ENCODE data around the gene TMEM120B.

TMEM120B gene

GRCh38 chr12:121791671-121792551 lies 79.4 kb downstream of the TMEM120B start:
- Histone ChIP-seq H3K9ac (ENCODE audit: low read length) (no peak overlapping the region), H2BK120ac (ENCODE audit: low read depth, low read length) (no peak overlapping the region), H3K27ac (ENCODE audit: low read length, poor library complexity, severe bottlenecking) (no peak overlapping the region), H3K9me3 (ENCODE audit: control insufficient read depth, low read length) (no peaks in the 10 kb centered on the region), H4K91ac (ENCODE audit: low read length) (no peak overlapping the region), H2AFZ (ENCODE audit: low read depth, low read length) (no peak overlapping the region), H2BK15ac (ENCODE audit: low read depth, poor library complexity, severe bottlenecking) (peak overlapping the region; percentile 6), H3K14ac (ENCODE audit: low read length in 2 of 2) (no peak overlapping the region), H3K4ac (ENCODE audit: low read depth in 1 of 2, low read length in 2 of 2) (no peak overlapping the region), H3K4me2 (ENCODE audit: low read length, poor library complexity, severe bottlenecking) (peak overlapping the region; percentile 88), H4K8ac (ENCODE audit: low read length) (no peak overlapping the region), H2AK5ac (ENCODE audit: low read length, severe bottlenecking) (peak overlapping the region; percentile 40), H3K4me3 (ENCODE audit: insufficient read depth in 1 of 2, low read depth in 1 of 2, low read length in 2 of 2) (no peak overlapping the region), H3K36me3 (ENCODE audit: control insufficient read depth in 1 of 2, insufficient read depth in 2 of 2, low read depth in 1 of 2, low read length in 2 of 2) (peaks cover 7 to 44% of the 10 kb centered on the region in 2 experiments), H2BK12ac (ENCODE audit: low read length in 2 of 2) (no peak overlapping the region), H3K4me1 (ENCODE audit: control insufficient read depth, insufficient read depth, low read depth, low read length) (peaks cover 67% of the 10 kb centered on the region), H3K18ac (ENCODE audit: low read depth in 1 of 2, low read length in 2 of 2) (no peak overlapping the region), H3K23ac (ENCODE audit: low read length in 2 of 2) (no peak overlapping the region), H3K79me1 (replicated peaks; ENCODE audit: low read length, poor library complexity, severe bottlenecking) (peaks cover 34% of the 10 kb centered on the region), H2BK5ac (ENCODE audit: low read depth, low read length, poor library complexity, severe bottlenecking) (no peak overlapping the region), H3K27me3 (ENCODE audit: control insufficient read depth in 1 of 2, insufficient read depth in 1 of 2, low read length in 2 of 2) (no peaks in the 10 kb centered on the region)
- WGBS, result 89% methylated on average over 14 of the region's 14 CpGs
- DNase-seq, result no peak

DNA sequence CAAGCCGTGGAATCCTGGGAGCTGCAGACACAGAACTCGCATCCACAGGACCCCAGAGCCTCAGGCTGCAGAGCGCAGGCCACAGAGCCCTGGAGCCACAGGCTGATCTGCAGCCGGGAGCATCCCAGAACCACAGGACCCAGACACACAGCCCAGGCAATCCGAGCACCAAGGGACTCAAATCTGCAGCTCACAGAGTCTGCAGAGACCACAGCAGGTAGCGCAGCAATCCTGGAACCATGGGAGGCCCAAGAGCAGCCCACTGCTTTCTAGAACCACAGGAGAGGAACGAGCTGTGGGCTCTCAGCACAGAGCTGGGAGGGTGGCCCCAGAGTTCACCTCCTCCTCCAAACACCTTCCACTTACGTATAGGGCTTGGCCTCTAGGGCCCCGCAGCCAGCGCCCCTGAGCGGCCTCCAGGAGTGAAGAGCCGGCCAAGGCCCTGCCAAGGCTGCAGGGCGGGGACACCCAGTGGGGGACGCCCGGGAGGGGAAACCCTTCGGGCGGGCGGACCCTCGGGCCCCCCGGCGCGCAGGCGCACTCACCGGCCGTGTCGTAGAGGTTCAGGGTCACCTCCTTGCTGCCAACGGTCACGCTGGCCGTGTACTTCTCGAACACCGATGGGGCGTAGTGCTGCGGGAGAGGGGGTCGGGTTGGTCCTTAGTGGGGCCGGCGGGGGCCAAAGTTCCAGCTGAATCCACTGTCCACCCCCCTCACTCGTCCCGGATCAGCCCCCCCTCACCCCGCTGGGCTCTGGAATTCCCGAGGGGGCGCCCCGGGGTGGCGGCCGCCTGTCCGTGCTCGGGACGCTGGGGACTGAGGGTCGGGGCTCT lies 80.3 kb downstream of the TMEM120B start:
- peak overlapping the region; percentile 79 for H4K91ac ChIP-seq (ENCODE audit: low read length)
- H3K9ac ChIP-seq (ENCODE audit: low read length), result peak overlapping the region; percentile 99
- no peaks in the 10 kb centered on the region for H3K9me3 ChIP-seq (ENCODE audit: control insufficient read depth, low read length)
- H3K27ac ChIP-seq (ENCODE audit: low read length, poor library complexity, severe bottlenecking), result peak overlapping the region; percentile 14
- H3K36me3 ChIP-seq (ENCODE audit: control insufficient read depth in 1 of 2, insufficient read depth in 2 of 2, low read depth in 1 of 2, low read length in 2 of 2), result peaks cover 7 to 46% of the 10 kb centered on the region in 2 experiments
- peaks cover 33% of the 10 kb centered on the region for H3K79me1 ChIP-seq (replicated peaks; ENCODE audit: low read length, poor library complexity, severe bottlenecking)
- peak overlapping the region; percentile 75 to 78 for H3K4me3 ChIP-seq (ENCODE audit: insufficient read depth in 1 of 2, low read depth in 1 of 2, low read length in 2 of 2)
- peaks cover 73% of the 10 kb centered on the region for H3K4me1 ChIP-seq (ENCODE audit: control insufficient read depth, insufficient read depth, low read depth, low read length)
- H2BK12ac ChIP-seq (ENCODE audit: low read length in 2 of 2), result peak overlapping the region in 1 of 2 experiments; percentile 47
- H3K23ac ChIP-seq (ENCODE audit: low read length in 2 of 2), result peak overlapping the region in 1 of 2 experiments; percentile 77
- no peak overlapping the region for H2BK120ac ChIP-seq (ENCODE audit: low read depth, low read length)
- H3K18ac ChIP-seq (ENCODE audit: low read depth in 1 of 2, low read length in 2 of 2), result peak overlapping the region; percentile 16 to 94
- peak overlapping the region in 1 of 2 experiments; percentile 69 for H3K14ac ChIP-seq (ENCODE audit: low read length in 2 of 2)
- H2AK5ac ChIP-seq (ENCODE audit: low read length, severe bottlenecking), result no peak overlapping the region
- peak overlapping the region; percentile 15 to 90 for H3K4ac ChIP-seq (ENCODE audit: low read depth in 1 of 2, low read length in 2 of 2)
- H2AFZ ChIP-seq (ENCODE audit: low read depth, low read length), result peak overlapping the region; percentile 81
- peak overlapping the region; percentile 88 for H3K4me2 ChIP-seq (ENCODE audit: low read length, poor library complexity, severe bottlenecking)
- H4K8ac ChIP-seq (ENCODE audit: low read length), result peak overlapping the region; percentile 76
- H2BK15ac ChIP-seq (ENCODE audit: low read depth, poor library complexity, severe bottlenecking), result no peak overlapping the region
- H2BK5ac ChIP-seq (ENCODE audit: low read depth, low read length, poor library complexity, severe bottlenecking), result no peak overlapping the region
- WGBS, result 23% methylated on average over 27 of the region's 48 CpGs
- no peaks in the 10 kb centered on the region for H3K27me3 ChIP-seq (ENCODE audit: control insufficient read depth in 1 of 2, insufficient read depth in 1 of 2, low read length in 2 of 2)
- DNase-seq, result peak; percentile 31

- Histone ChIP-seq H2BK15ac (ENCODE audit: low read depth, poor library complexity, severe bottlenecking) (no peak within 1 kb of the TSS), H3K9ac (ENCODE audit: low read length) (peak within 1 kb of the TSS; percentile 99)
- WGBS, result under 1% methylated on average over 20 of the region's 36 CpGs
Measured at GRCh38 chr12:121793440-121793837, 80.9 kb downstream of the TMEM120B start, which contains the start of gene RHOF. Gene RHOF (minus strand): TSS chr12:121793688. CDS start chr12:121793633, 55 bp downstream.

More at GRCh38 chr12:121793440-121793837, 80.9 kb downstream of the TMEM120B start, which contains the start of gene RHOF:
- no peak for DNase-seq
- Histone ChIP-seq H3K14ac (ENCODE audit: low read length in 2 of 2) (peak within 1 kb of the TSS in 1 of 2 experiments; percentile 69), H2BK5ac (ENCODE audit: low read depth, low read length, poor library complexity, severe bottlenecking) (no peak within 1 kb of the TSS), H4K91ac (ENCODE audit: low read length) (peak within 1 kb of the TSS; percentile 79), H3K4me1 (ENCODE audit: control insufficient read depth, insufficient read depth, low read depth, low read length) (peaks cover 76% of the 10 kb centered on the region), H3K79me1 (replicated peaks; ENCODE audit: low read length, poor library complexity, severe bottlenecking) (peaks cover 30% of the 10 kb centered on the region), H2AK5ac (ENCODE audit: low read length, severe bottlenecking) (peak within 1 kb of the TSS; percentile 69), H3K4me2 (ENCODE audit: low read length, poor library complexity, severe bottlenecking) (peak within 1 kb of the TSS; percentile 88), H2BK120ac (ENCODE audit: low read depth, low read length) (no peak within 1 kb of the TSS), H2AFZ (ENCODE audit: low read depth, low read length) (peak within 1 kb of the TSS; percentile 83), H3K4ac (ENCODE audit: low read depth in 1 of 2, low read length in 2 of 2) (peak within 1 kb of the TSS; percentile 88 to 90), H2BK12ac (ENCODE audit: low read length in 2 of 2) (peak within 1 kb of the TSS in 1 of 2 experiments; percentile 75), H3K23ac (ENCODE audit: low read length in 2 of 2) (peak within 1 kb of the TSS in 1 of 2 experiments; percentile 83), H3K4me3 (ENCODE audit: insufficient read depth in 1 of 2, low read depth in 1 of 2, low read length in 2 of 2) (peak within 1 kb of the TSS; percentile 75 to 78), H3K9me3 (ENCODE audit: control insufficient read depth, low read length) (no peaks in the 10 kb centered on the region), H3K36me3 (ENCODE audit: control insufficient read depth in 1 of 2, insufficient read depth in 2 of 2, low read depth in 1 of 2, low read length in 2 of 2) (peaks cover 12 to 51% of the 10 kb centered on the region in 2 experiments), H4K8ac (ENCODE audit: low read length) (peak within 1 kb of the TSS; percentile 93), H3K27me3 (ENCODE audit: control insufficient read depth in 1 of 2, insufficient read depth in 1 of 2, low read length in 2 of 2) (no peaks in the 10 kb centered on the region), H3K27ac (ENCODE audit: low read length, poor library complexity, severe bottlenecking) (peak within 1 kb of the TSS; percentile 69), H3K18ac (ENCODE audit: low read depth in 1 of 2, low read length in 2 of 2) (peak within 1 kb of the TSS; percentile 74 to 94)

Data from mesenchymal stem cell (in vitro differentiated cells and primary cell).